ENCODE results near the gene RGS19.
"Not testable (repeated sequence)": the region's sequence is repeated elsewhere in the genome, so short reads cannot be mapped to it uniquely, and the experiment has no call there.

RGS19 gene, protein sequence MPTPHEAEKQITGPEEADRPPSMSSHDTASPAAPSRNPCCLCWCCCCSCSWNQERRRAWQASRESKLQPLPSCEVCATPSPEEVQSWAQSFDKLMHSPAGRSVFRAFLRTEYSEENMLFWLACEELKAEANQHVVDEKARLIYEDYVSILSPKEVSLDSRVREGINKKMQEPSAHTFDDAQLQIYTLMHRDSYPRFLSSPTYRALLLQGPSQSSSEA

GRCh38 chr20:64079273-64080012 lies at the start of gene RGS19:
TSS of gene RGS19 (minus strand) at chr20:64079518. CDS start at chr20:64076886, 2,632 bp downstream.
- in situ Hi-C loops (cut with MboI; ENCODE audit: low sequenced_read_pairs), result no loop called here

- in situ Hi-C loops (cut with MboI; ENCODE audit: low sequenced_read_pairs), result not testable (repeated sequence)
Observed at GRCh38 chr20:64123517-64123916, 44.2 kb upstream of the RGS19 start.

DNA sequence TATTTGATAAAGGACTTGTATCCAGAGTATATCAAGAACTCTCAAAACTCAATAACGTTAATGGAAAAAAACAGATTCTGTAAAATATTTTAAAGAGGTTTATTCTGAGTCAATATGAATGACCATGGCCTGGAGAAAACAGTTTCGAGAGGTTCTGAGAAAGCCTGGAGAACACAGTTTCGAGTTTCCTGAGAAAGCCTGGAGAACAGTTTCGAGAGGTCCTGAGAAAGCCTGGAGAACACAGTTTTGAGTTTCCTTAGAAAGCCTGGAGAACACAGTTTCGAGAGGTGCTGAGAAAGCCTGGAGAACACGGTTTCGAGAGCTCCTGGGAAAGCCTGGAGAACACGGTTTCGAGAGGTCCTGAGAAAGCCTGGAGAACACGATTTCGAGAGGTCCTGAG lies 43.6 kb upstream of the RGS19 start:
- in situ Hi-C loops (cut with MboI; ENCODE audit: low sequenced_read_pairs), result not testable (repeated sequence)

- in situ Hi-C loops (cut with MboI; ENCODE audit: low sequenced_read_pairs), result no loop called here
Observed at GRCh38 chr20:64121586-64121985, 42.3 kb upstream of the RGS19 start.

- in situ Hi-C loops (cut with MboI; ENCODE audit: low sequenced_read_pairs), result no loop called here
Observed at GRCh38 chr20:64119681-64120341, 40.5 kb upstream of the RGS19 start.

- in situ Hi-C loops (cut with MboI; ENCODE audit: low sequenced_read_pairs), result no loop called here
Observed at GRCh38 chr20:64119301-64119680, 40.0 kb upstream of the RGS19 start.

DNA sequence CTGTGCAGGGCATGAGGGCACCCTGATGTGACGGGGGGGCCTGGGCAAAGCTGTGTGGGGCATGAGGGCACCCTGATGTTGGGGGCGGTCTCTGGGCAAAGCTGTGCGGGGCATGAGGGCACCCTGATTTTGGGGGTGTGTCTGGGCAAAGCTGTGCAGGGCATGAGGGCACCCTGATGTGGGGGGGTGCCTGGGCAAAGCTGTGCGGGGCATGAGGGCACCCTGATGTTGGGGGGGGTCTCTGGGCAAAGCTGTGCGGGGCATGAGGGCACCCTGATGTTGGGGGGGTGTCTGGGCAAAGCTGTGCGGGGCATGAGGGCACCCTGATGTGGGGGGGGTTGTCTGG lies 38.1 kb upstream of the RGS19 start:
- in situ Hi-C loops (cut with MboI; ENCODE audit: low sequenced_read_pairs), result not testable (repeated sequence)

GRCh38 chr20:64116541-64117431 lies 37.5 kb upstream of the RGS19 start:
- in situ Hi-C loops (cut with MboI; ENCODE audit: low sequenced_read_pairs), result no loop called here

- in situ Hi-C loops (cut with MboI; ENCODE audit: low sequenced_read_pairs), result no loop called here
Observed at GRCh38 chr20:64116016-64116415, 36.7 kb upstream of the RGS19 start.

DNA sequence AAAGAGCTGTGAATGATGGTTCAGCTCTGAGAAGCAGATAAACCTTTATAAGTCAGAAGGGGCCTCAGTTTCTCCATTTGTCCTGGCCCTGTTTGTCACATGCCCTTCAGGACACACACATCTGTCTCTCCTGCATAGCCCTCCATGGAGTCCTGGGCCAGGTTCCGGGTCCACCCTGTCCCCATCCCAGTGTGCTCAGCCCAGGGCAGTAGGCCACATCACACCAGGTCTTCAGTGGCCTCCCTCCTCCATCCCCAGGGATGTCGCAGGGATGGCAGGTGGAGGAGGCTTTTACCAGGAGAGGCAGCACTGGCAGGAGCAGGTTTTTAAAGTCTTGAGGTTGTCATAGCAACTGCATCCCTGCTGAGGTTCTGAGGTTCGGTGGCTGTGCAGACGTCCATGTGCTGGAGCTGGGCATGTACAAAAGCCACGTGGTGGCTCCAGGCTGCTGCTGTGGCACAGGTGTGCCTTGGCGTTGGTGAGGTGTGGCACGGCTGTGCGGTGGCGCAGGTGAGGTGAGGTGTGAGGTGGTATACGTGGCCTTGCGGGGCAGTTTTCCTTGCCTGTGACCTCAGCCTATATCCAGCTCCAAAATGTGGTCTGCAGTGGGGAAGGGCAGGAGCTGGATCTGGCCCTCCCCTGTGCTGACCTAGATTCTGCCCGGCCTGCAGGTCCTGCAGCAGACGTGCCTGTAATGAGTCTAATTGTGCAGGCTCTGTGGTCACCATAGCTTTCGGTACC lies 36.0 kb upstream of the RGS19 start:
- in situ Hi-C loops (cut with MboI; ENCODE audit: low sequenced_read_pairs), result no loop called here

- in situ Hi-C loops (cut with MboI; ENCODE audit: low sequenced_read_pairs), result no loop called here
Observed at GRCh38 chr20:64114356-64114971, 35.1 kb upstream of the RGS19 start.

GRCh38 chr20:64113796-64114355 lies 34.6 kb upstream of the RGS19 start:
- in situ Hi-C loops (cut with MboI; ENCODE audit: low sequenced_read_pairs), result no loop called here

DNA sequence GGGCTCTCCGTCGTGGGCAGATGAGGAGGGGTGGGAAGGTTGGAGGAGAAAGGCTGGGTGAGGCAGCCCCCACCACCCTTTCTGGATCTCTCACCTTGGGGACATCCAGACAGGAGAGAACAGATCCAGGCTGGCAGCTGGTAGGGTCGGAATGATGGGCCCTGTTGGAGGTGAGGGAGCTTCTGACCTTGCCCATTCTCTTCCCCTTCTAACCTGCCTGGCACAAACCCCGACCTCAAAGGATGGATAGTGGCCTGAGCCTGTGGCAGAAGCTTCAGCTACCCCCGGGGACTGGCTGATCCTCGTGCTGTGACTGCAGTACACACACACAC lies 34.1 kb upstream of the RGS19 start:
- in situ Hi-C loops (cut with MboI; ENCODE audit: low sequenced_read_pairs), result no loop called here

DNA sequence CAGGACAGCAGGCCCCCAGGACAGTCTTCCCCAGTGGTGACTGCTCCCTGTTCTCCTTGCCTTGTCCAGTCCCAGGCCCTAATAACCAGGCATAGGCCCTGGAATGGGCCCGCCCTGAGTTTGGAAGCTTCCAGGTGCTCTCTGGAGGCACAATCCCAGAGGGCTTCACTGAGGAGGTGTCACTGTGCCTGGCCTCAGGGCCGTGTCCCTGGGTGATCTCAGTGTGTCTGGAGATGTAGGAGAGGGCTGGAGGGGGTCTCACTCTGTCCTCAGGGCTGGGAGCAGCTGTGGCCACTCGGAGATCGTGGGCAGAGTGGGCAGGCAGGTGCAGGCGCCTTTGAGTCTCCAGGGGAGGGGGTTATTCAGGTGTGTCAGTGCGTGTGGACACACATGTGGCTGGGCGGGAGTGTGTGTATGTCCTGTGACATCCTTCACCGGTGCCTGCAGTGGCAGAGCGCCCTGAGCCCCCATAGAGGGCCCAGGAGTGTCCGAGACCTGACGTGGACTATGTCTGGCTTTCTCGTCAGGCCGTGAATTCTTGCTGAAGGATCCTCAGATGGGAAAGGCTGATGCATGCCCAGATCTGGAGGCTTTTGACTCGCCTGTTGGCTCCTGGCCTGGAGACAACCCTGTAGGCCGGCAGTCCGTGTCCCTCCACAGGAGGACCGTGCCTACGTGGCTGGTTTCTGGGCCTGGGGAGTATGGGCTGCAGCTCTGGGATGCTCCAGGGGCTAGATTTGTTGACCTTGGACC lies 33.5 kb upstream of the RGS19 start:
- in situ Hi-C loops (cut with MboI; ENCODE audit: low sequenced_read_pairs), result no loop called here

DNA sequence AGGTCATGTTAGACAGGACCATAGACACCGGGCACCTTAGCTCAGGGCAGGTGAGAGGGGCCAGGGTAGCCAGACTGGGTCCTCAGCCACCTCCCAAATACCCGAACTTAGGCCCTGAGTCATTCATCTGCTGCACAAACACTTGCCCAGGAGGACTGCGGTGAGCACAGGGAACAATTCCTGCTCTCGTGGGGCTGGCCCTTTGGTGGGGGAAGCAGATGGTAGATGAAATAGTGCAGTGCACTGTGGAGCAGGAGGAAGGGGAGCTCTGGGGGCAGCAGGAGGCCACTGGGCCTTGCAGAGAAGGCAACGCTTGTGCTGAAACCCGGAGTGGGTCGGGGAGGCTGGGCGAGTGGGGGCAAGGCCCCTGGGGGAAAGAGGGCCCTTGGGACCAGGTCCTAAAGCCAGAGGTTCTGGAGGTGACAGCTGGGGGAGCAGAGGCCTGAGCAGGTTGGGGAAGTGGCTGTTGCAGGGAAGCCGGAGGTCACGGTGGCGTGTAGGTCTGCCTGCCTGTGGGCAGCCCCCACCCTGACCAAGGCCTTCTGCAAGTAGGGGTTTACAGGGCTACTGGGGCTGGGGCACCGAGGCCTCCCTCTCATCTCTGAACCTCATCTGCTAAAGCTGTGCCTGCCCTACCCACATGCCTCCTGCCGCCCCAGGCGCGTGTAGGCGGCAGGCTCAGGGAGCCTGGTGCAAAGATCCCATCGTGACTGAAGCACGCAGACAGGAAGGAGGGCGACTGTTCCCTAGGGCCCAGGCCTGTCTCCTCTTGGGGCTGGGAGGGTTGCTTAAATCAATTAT lies 32.7 kb upstream of the RGS19 start:
- in situ Hi-C loops (cut with MboI; ENCODE audit: low sequenced_read_pairs), result no loop called here

- in situ Hi-C loops (cut with MboI; ENCODE audit: low sequenced_read_pairs), result no loop called here
Observed at GRCh38 chr20:64110411-64111068, 31.2 kb upstream of the RGS19 start.

GRCh38 chr20:64109831-64110391 lies 30.6 kb upstream of the RGS19 start:
- in situ Hi-C loops (cut with MboI; ENCODE audit: low sequenced_read_pairs), result no loop called here

All from hTERT RPE-1 (cell line).